IMR-90 (cell line): Measurements from ENCODE around the gene ITGA5. TPM values are rescaled to one million over a fixed set of nuclear protein-coding genes. Genes with fewer than 3 reads are reported as not detected.

Experiments
- ATAC-seq: fragments of 200-7000 bp; cut with Tn5 transposase; 2 replicates; pipeline ENCODE4 v1.9.1; 2020; ENCODE audit warnings: low read depth, mild to moderate bottlenecking, moderate library complexity
- BruUV-seq: library from RNA; stranded (reverse); fragments of 400-500 nt; replicated peaks from 2 replicates; lab custom pipeline; 2021; lab: Mats Ljungman, UMichigan
- CTCF ChIA-PET: fragments of 300-600 bp; formaldehyde crosslinking; extraction: SDS; loops from one replicate; lab custom pipeline; 2021; ENCODE audit warnings: antibody characterized with exemption; lab: Yijun Ruan, JAX
- POLR2A ChIA-PET: fragments of 300-600 bp; sonication (Branson Sonifier 250); formaldehyde crosslinking; loops from one replicate; lab custom pipeline; 2022; ENCODE audit warnings: antibody characterized with exemption; ENCODE audit not compliant: unreplicated experiment; lab: Charles Lee
- DNase-seq: peaks from one replicate; pipeline ENCODE4 v3.0.0; 2013
- H2AFZ ChIP-seq: replicated peaks from 2 replicates; pipeline ENCODE3; 2013; ENCODE audit warnings: low read length, mild to moderate bottlenecking; ENCODE audit not compliant: poor library complexity
- H2AK5ac ChIP-seq: 2 replicates; pipeline ENCODE4 v1.6.1; 2013; ENCODE audit warnings: low read depth, low read length, inconsistent platforms
- H2AK9ac ChIP-seq: replicated peaks from 2 replicates; pipeline ENCODE3; 2013; ENCODE audit warnings: mild to moderate bottlenecking, low read depth, low read length, moderate library complexity; ENCODE audit not compliant: poor library complexity
- H2BK120ac ChIP-seq: 2 replicates; pipeline ENCODE4 v1.6.1; 2013; ENCODE audit warnings: low read depth, low read length, inconsistent platforms
- H2BK15ac ChIP-seq: 3 replicates; pipeline ENCODE4 v1.6.1; 2013; ENCODE audit warnings: low read depth, low read length, inconsistent platforms
- H2BK20ac ChIP-seq: 2 replicates; pipeline ENCODE4 v1.6.1; 2013; ENCODE audit warnings: low read depth, mild to moderate bottlenecking, inconsistent platforms, low read length, moderate library complexity
- H2BK5ac ChIP-seq: 2 replicates; pipeline ENCODE4 v1.6.1; 2013; ENCODE audit warnings: mild to moderate bottlenecking, low read depth, low read length, inconsistent platforms; ENCODE audit not compliant: poor library complexity, severe bottlenecking
- H3K14ac ChIP-seq: replicated peaks from 2 replicates; pipeline ENCODE4 v1.6.1; 2013; ENCODE audit warnings: low read depth, low read length, inconsistent platforms
- H3K18ac ChIP-seq: 2 replicates; pipeline ENCODE4 v1.6.1; 2013; ENCODE audit warnings: low read depth, low read length, control low read depth
- H3K23ac ChIP-seq: 2 replicates; pipeline ENCODE4 v1.6.1; 2013; ENCODE audit warnings: low read depth, low read length, inconsistent platforms
- H3K27ac ChIP-seq: 2 replicates; pipeline ENCODE4 v1.5.1; 2013; ENCODE audit warnings: mild to moderate bottlenecking, control low read depth, low read length; ENCODE audit not compliant: insufficient read depth
- H3K27me3 ChIP-seq: 2 replicates; pipeline ENCODE4 v1.6.1; 2013; ENCODE audit warnings: low read length; ENCODE audit not compliant: control insufficient read depth, insufficient read depth
- H3K36me3 ChIP-seq: 2 replicates; pipeline ENCODE4 v1.6.1; 2013; ENCODE audit warnings: low read length, mixed read lengths; ENCODE audit not compliant: control insufficient read depth, insufficient read depth
- H3K4ac ChIP-seq: 2 replicates; pipeline ENCODE4 v1.6.1; 2013; ENCODE audit warnings: low read depth, low read length, inconsistent platforms
- H3K4me1 ChIP-seq: 2 replicates; pipeline ENCODE4 v1.6.1; 2013; ENCODE audit warnings: low read length, mixed read lengths; ENCODE audit not compliant: control insufficient read depth, insufficient read depth
- H3K4me2 ChIP-seq: 2 replicates; pipeline ENCODE4 v1.6.1; 2013; ENCODE audit warnings: low read depth, mild to moderate bottlenecking, control low read depth, low read length, moderate library complexity
- H3K4me3 ChIP-seq: 2 replicates; pipeline ENCODE4 v1.5.1; 2013; ENCODE audit warnings: low read depth, mild to moderate bottlenecking, control low read depth, low read length, moderate library complexity; ENCODE audit not compliant: insufficient read depth
- H3K56ac ChIP-seq: 2 replicates; pipeline ENCODE4 v1.6.1; 2013; ENCODE audit warnings: low read length, inconsistent platforms; ENCODE audit not compliant: insufficient read depth; ENCODE audit errors: extremely low read depth
- H3K79me1 ChIP-seq, 2 experiments: 2 replicates each; pipeline ENCODE4 v1.6.1; 2013; ENCODE audit warnings: low read length in 2 of 2, inconsistent platforms in 1 of 2, low read depth in 1 of 2
- H3K9ac ChIP-seq: 2 replicates; pipeline ENCODE4 v1.6.1; 2013; ENCODE audit warnings: low read depth, low read length, control low read depth
- H3K9me1 ChIP-seq: 2 replicates; pipeline ENCODE4 v1.6.1; 2013; ENCODE audit warnings: low read length, inconsistent platforms; ENCODE audit not compliant: insufficient read depth
- H3K9me3 ChIP-seq: 2 replicates; pipeline ENCODE4 v1.6.1; 2013; ENCODE audit warnings: low read length; ENCODE audit not compliant: control insufficient read depth, insufficient read depth
- H4K20me1 ChIP-seq: 2 replicates; pipeline ENCODE4 v1.6.1; 2013; ENCODE audit warnings: low read length, inconsistent platforms; ENCODE audit not compliant: insufficient read depth
- H4K5ac ChIP-seq: 2 replicates; pipeline ENCODE4 v1.6.1; 2013; ENCODE audit warnings: mild to moderate bottlenecking, low read depth, low read length, control low read depth
- H4K8ac ChIP-seq, 2 experiments: 2 replicates each; pipeline ENCODE4 v1.6.1; 2013; ENCODE audit warnings: low read depth in 2 of 2, low read length in 2 of 2, control low read depth in 1 of 2, inconsistent platforms in 1 of 2
- H4K91ac ChIP-seq: 2 replicates; pipeline ENCODE4 v1.6.1; 2013; ENCODE audit warnings: low read depth, low read length, inconsistent platforms; ENCODE audit not compliant: insufficient read depth
- BHLHE40 ChIP-seq: fragments of 150-350 bp; IDR thresholded peaks from 2 replicates; pipeline ENCODE4 v1.6.1; 2016; ENCODE audit warnings: mild to moderate bottlenecking, low read depth, low read length
- CHD1 ChIP-seq: IDR thresholded peaks from 2 replicates; pipeline ENCODE4 v1.6.1; 2012; ENCODE audit warnings: low read depth, low read length, improper control_type of control experiment
- FOS ChIP-seq: fragments of 150-350 bp; IDR thresholded peaks from 2 replicates; pipeline ENCODE4 v1.6.1; 2016; ENCODE audit warnings: low read depth, low read length
- MAFK ChIP-seq: IDR thresholded peaks from 2 replicates; pipeline ENCODE4 v1.6.1; 2012; ENCODE audit warnings: low read depth, low read length, improper control_type of control experiment
- MAZ ChIP-seq: IDR thresholded peaks from 2 replicates; pipeline ENCODE4 v1.6.1; 2012; ENCODE audit warnings: low read depth, mild to moderate bottlenecking, low read length, improper control_type of control experiment, moderate library complexity, borderline replicate concordance
- NFE2L2 ChIP-seq: fragments of 150-350 bp; IDR thresholded peaks from 2 replicates; pipeline ENCODE4 v1.6.1; 2016; ENCODE audit warnings: low read depth, mild to moderate bottlenecking, low read length
- POLR2A ChIP-seq: IDR thresholded peaks from 2 replicates; pipeline ENCODE4 v1.6.1; 2012; ENCODE audit warnings: mild to moderate bottlenecking, low read depth, low read length
- RCOR1 ChIP-seq: IDR thresholded peaks from 2 replicates; pipeline ENCODE4 v1.6.1; 2012; ENCODE audit warnings: mild to moderate bottlenecking, low read length, improper control_type of control experiment; ENCODE audit not compliant: insufficient replicate concordance
- RFX5 ChIP-seq: IDR thresholded peaks from 2 replicates; pipeline ENCODE4 v1.8.0; 2012; ENCODE audit warnings: low read depth, mild to moderate bottlenecking, low read length, moderate library complexity
- SMC3 ChIP-seq: fragments of 150-350 bp; IDR thresholded peaks from 2 replicates; pipeline ENCODE4 v1.6.1; 2016; ENCODE audit warnings: low read depth, mild to moderate bottlenecking, antibody characterized with exemption, low read length, moderate library complexity
- WGBS, 2 experiments: methylation state at CpG; one replicate each; pipeline versions ENCODE4 v1.1.5 to v1.1.7; 2013; ENCODE audit warnings: missing lambda C conversion rate in 2 of 2; ENCODE audit not compliant: insufficient read length in 1 of 2; ENCODE audit errors: extremely low coverage in 2 of 2; 5-methylcytosine and 5-hydroxymethylcytosine counted together
- dilution Hi-C: fragments of 300-500 bp; cut with HindIII; formaldehyde crosslinking; loops from one replicate; pipeline ENCODE4 v1.14.3; 2018; ENCODE audit warnings: low sequenced_read_pairs; ENCODE audit not compliant: unreplicated experiment
- in situ Hi-C: fragments of 300-500 bp; cut with MboI; formaldehyde crosslinking; loops from 3 replicates; pipeline ENCODE4 v1.14.3; 2019; ENCODE audit warnings: low sequenced_read_pairs, inconsistent platforms, mixed read lengths
- intact Hi-C: fragments of 100-400 bp; cut with micrococcal nuclease; formaldehyde crosslinking; loops from 2 replicates; pipeline ENCODE4 v1.10.0; 2022
- polyA plus RNA-seq, 3 experiments: library from polyadenylated mRNA; depleted of rRNA; stranded (reverse); fragments of >200 nt; gene quantifications; 2 replicates each; pipeline ENCODE4 v1.2.3, GENCODE V29; 2012; ENCODE audit warnings: low replicate concordance in 1 of 3
- total RNA-seq: library from RNA; depleted of rRNA; stranded (reverse); fragments of >200 nt; gene quantifications from 2 replicates; pipeline ENCODE4 v1.2.3, GENCODE V29; 2012
- TF ChIP-seq, protein P1 (sequence below): fragments of 150-350 bp; IDR thresholded peaks from 2 replicates; pipeline ENCODE4 v1.6.1; 2016; ENCODE audit warnings: low read depth, mild to moderate bottlenecking, low read length, moderate library complexity, borderline replicate concordance
- TF ChIP-seq, protein P2 (sequence below): fragments of 150-350 bp; IDR thresholded peaks from 2 replicates; pipeline ENCODE4 v1.6.1; 2017; ENCODE audit warnings: mild to moderate bottlenecking, antibody characterized with exemption, low read length, low read depth

ITGA5 gene
- total and polyA plus RNA-seq, 2 of the 4 experiments (the other 2 are of a cell fraction) = 159 to 259 TPM

DNA sequence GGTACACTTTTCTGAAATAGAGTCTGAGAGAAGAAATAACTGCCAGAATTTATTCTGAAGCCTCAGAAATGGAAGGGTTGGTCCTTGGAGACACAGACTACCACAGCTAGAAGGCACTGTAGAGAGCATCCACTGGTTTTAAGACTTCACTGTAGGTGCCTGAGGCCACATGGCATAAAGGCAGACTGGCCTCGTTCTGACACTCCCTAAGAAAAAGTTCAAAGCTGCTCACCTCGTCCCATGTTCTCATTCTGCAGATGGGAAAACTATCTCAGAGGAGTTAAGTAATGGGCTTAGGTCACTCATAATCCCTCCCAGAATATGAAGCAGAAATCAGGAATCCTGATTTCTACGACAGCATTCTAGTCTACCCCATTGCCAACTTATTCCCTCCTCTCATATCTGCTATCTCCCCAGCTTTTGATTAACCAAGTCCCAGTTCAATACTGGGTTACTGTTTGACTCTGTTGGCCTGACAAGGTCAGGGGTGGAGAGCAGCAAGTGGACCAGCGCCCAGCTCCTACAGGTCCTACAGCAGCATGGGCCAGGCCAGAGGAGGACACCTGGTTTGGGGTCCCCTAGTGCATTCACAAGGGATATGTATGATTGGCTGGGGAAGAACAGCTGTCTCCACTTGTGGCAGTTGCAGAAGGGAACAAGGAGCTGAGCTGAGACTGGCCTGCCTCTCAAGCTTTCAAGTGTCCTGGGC is 3.7 kb downstream of the ITGA5 start (continued):
- TF ChIP-seq MAFK = no peak

DNA sequence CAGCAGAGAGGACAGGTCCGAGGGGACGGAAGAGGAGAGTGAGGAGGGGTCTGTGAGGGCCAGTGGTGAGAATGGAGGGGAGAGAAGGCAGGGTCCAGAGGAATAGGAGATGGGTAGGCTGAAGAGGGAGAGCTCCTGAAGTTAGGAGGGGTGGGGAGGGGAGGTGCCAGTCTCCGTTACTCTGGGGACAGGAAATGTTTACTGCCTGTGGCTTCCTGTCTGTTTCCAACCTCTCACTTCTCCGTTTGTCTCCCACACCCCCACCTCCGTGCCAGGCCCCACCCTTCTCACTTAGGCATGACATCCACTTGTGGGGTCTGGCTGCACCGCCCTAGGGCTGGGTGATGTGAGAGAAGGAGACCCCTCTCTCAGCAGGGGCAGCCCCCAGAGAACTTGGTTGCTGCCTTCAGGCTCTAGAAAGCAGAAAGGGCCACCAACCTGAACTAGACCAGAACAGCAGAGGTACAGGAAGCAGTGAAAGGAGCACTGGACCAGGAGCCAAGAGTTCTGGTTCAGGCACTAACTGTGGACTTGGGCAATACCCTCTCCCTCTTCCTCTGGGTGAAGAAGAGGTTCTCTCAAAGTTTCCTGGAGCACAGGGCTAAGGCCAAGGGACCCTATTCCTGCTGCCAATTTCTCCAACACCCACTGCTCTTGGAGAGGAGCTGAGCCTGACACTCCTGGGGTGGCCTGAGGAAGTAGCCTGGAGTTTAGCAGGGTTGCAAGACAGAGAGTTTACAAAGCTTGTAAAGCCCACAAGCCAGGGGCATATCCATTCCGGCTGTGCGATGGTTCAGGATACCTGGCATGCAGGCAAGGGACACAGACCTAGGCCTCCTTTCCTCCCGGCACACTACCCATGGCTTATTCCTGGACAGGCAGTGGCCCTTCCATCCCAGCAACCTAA is 5.5 kb downstream of the ITGA5 start:
- Histone ChIP-seq H3K18ac (no peak overlapping the region), H4K8ac (peak overlapping the region in 1 of 2 experiments; percentile 29; a peak in 1 of 4 replicates), H2AFZ (peak overlapping the region; percentile 49), H4K20me1 (peaks cover 92% of the 10 kb centered on the region), H3K4ac (peak overlapping the region; percentile 42), H3K36me3 (peaks cover 31% of the 10 kb centered on the region), H2BK20ac (no peak overlapping the region), H3K9ac (peak overlapping the region; percentile 3; the same call in 1 of the 2 replicates), H2AK5ac (peak overlapping the region; percentile 76; the same call in 1 of the 2 replicates), H3K14ac (peak overlapping the region; percentile 74), H3K27me3 (no peaks in the 10 kb centered on the region), H3K27ac (peak overlapping the region; percentile 10), H3K79me1 (peaks cover 13 to 65% of the 10 kb centered on the region in 2 experiments), H3K4me2 (peak overlapping the region; percentile 22), H2AK9ac (peak overlapping the region; percentile 83), H3K9me3 (no peaks in the 10 kb centered on the region), H3K23ac (peak overlapping the region; percentile 66; the same call in 1 of the 2 replicates), H4K91ac (no peak overlapping the region; the same call in 1 of the 2 replicates), H2BK15ac (no peak overlapping the region), H3K4me1 (peaks cover 34% of the 10 kb centered on the region), H3K56ac (no peak overlapping the region), H2BK5ac (peak overlapping the region; percentile 23), H4K5ac (no peak overlapping the region), H3K9me1 (peaks cover 29% of the 10 kb centered on the region), H3K4me3 (no peak overlapping the region), H2BK120ac (no peak overlapping the region)
- dilution Hi-C loops (no loop called here), in situ Hi-C loops (no loop called here), intact Hi-C loops (no loop called here)
- ATAC-seq (no peak), DNase-seq (no peak)
- BruUV-seq = no TSS peak
- 80% methylated on average over 4 of the region's 9 CpGs; no CpG with 5 or more reads in 1 of the 2 experiments for WGBS, 2 experiments
- ChIA-PET CTCF (interaction anchor here (1.1 to 1.8 kb wide), 4 partner anchors 14 to 34 kb away, joined by 3 to 5 read pairs (median 4); no protein-coding TSS in a partner anchor), POLR2A (interaction anchor here (0.6 kb wide), 1 partner anchor 1527 kb away, joined by 6 read pairs; no protein-coding TSS in a partner anchor)
- TF ChIP-seq MAFK = no peak
- no peak for TF ChIP-seq CHD1
- no peak for TF ChIP-seq NFE2L2
- TF ChIP-seq, protein P1, sequence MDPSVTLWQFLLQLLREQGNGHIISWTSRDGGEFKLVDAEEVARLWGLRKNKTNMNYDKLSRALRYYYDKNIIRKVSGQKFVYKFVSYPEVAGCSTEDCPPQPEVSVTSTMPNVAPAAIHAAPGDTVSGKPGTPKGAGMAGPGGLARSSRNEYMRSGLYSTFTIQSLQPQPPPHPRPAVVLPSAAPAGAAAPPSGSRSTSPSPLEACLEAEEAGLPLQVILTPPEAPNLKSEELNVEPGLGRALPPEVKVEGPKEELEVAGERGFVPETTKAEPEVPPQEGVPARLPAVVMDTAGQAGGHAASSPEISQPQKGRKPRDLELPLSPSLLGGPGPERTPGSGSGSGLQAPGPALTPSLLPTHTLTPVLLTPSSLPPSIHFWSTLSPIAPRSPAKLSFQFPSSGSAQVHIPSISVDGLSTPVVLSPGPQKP = no peak
- no peak for TF ChIP-seq POLR2A
- TF ChIP-seq, protein P2, sequence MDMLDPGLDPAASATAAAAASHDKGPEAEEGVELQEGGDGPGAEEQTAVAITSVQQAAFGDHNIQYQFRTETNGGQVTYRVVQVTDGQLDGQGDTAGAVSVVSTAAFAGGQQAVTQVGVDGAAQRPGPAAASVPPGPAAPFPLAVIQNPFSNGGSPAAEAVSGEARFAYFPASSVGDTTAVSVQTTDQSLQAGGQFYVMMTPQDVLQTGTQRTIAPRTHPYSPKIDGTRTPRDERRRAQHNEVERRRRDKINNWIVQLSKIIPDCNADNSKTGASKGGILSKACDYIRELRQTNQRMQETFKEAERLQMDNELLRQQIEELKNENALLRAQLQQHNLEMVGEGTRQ = no peak
- no peak for TF ChIP-seq MAZ
- TF ChIP-seq FOS = no peak
- TF ChIP-seq SMC3 = no peak
- no peak for TF ChIP-seq RFX5
- TF ChIP-seq RCOR1 = no peak
- no peak for TF ChIP-seq BHLHE40
